ENCODE data around the gene LYPD6B.

LYPD6B gene

DNA sequence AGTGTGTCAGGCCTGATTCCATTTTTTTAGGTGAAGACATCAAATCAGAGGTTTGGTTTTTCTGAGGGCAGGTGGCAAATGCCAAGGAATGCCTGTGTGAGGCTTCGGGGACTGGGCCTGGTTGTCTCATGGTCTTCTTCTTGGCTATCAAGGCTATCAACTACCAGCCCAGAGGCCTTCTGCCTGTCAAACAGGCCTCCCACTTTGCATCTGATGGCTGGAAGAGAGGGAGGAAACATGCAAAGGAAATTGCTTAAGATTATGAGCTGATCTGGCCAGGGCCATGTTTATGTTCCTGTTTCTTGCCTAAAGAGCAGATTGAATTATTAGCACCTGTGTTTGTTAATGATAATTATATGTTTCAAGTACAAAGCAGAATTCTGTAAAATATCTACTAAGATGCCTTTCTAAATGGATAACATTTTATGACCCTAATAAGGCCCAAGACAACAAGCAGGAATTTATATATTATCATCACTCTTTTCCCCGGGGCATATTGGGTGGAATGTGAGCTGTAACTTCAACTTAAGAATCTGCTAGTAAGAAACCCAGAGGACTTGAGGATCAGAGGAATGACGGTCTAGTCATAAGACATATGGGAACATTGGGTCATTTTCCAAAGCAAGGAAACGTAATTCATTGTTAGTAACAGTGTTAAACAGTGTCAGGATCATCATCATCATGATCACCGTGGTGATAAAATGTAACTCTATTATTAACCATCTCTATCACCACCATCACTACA is 123.2 kb downstream of the LYPD6B start:
- H3K27ac ChIP-seq (ENCODE audit: insufficient read depth, low read length, poor library complexity, severe bottlenecking) = no peak overlapping the region
- H3K36me3 ChIP-seq (ENCODE audit: control insufficient read depth, insufficient read depth, low read length) = no peaks in the 10 kb centered on the region
- no peaks in the 10 kb centered on the region for H3K4me1 ChIP-seq (ENCODE audit: control insufficient read depth, insufficient read depth, low read length, poor library complexity, severe bottlenecking)
- H3K27me3 ChIP-seq (replicated peaks; ENCODE audit: control insufficient read depth, insufficient read depth, low read length, poor library complexity, severe bottlenecking) = no peaks in the 10 kb centered on the region
- no peaks in the 10 kb centered on the region for H3K9me3 ChIP-seq (ENCODE audit: control insufficient read depth, low read length)
- no peak for DNase-seq
- no peak overlapping the region for H3K4me3 ChIP-seq (ENCODE audit: insufficient read depth, low read depth, low read length, poor library complexity, severe bottlenecking)

- no peaks in the 10 kb centered on the region for H3K27me3 ChIP-seq (replicated peaks; ENCODE audit: control insufficient read depth, insufficient read depth, low read length, poor library complexity, severe bottlenecking)
- no peaks in the 10 kb centered on the region for H3K36me3 ChIP-seq (ENCODE audit: control insufficient read depth, insufficient read depth, low read length)
- H3K27ac ChIP-seq (ENCODE audit: insufficient read depth, low read length, poor library complexity, severe bottlenecking) = no peak overlapping the region
- H3K9me3 ChIP-seq (ENCODE audit: control insufficient read depth, low read length) = no peaks in the 10 kb centered on the region
- peaks cover 6% of the 10 kb centered on the region for H3K4me1 ChIP-seq (ENCODE audit: control insufficient read depth, insufficient read depth, low read length, poor library complexity, severe bottlenecking)
- no peak overlapping the region for H3K4me3 ChIP-seq (ENCODE audit: insufficient read depth, low read depth, low read length, poor library complexity, severe bottlenecking)
- DNase-seq = no peak
Measured at GRCh38 chr2:149164296-149164695, 125.8 kb downstream of the LYPD6B start.

DNA sequence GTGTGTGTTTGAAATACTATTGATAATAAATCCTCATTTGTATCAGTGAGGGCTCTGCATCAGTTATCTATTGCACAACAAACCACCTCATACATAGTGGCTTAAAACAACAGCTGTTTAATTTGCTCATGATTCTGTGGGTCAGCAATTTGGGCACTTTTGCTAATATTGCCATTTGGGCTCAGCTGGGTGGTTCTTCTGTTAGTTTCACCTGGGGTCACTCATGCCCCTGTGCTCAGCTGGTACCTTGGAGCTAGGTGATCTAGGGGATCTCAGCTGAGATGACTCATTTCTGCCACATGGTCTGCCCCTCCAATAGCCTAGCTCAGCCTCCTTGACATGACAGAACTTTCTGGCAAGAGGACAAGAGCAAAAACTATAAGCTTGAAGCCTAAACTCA is 126.3 kb downstream of the LYPD6B start:
- Histone ChIP-seq H3K27me3 (replicated peaks; ENCODE audit: control insufficient read depth, insufficient read depth, low read length, poor library complexity, severe bottlenecking) (no peaks in the 10 kb centered on the region), H3K36me3 (ENCODE audit: control insufficient read depth, insufficient read depth, low read length) (no peaks in the 10 kb centered on the region), H3K4me1 (ENCODE audit: control insufficient read depth, insufficient read depth, low read length, poor library complexity, severe bottlenecking) (peaks cover 6% of the 10 kb centered on the region), H3K9me3 (ENCODE audit: control insufficient read depth, low read length) (no peaks in the 10 kb centered on the region), H3K27ac (ENCODE audit: insufficient read depth, low read length, poor library complexity, severe bottlenecking) (no peak overlapping the region), H3K4me3 (ENCODE audit: insufficient read depth, low read depth, low read length, poor library complexity, severe bottlenecking) (no peak overlapping the region)
- DNase-seq = no peak

DNA sequence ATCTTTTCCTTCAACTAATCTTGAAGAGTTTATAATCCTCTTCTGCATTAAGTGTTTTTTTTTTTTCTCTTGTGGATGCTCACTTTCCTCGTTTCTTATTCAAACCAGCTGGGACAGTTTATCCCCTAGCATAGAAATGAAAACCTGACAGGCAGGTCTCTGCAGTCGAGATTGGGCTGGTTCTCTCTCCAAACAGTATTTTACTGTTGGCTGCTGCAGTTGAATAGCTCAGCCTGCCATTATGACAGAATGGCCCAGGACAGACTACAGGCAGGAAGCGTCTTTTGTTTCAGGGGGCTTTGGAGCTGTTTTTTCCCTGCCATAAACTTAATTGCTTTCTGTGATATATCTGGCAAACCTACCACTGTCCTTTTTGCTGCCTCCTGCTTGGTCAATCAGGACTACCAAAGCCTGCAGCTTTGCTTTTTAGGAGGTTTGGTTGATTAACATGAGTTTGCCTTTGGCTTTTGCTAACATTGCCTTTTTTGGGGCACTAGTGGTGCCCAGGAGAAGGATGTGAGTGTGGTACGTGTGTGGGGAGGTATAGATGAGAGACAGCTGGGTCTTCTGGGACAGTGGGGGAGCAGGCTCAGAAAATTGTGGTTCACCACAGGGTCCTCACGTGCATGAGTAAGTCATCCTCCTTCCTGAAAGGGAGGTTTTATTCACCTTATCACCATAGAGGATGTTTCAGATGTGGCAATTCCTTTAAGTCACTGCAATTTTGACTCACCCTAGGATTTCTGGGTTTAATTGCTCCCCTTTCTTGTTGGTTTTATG is 128.7 kb downstream of the LYPD6B start:
- Histone ChIP-seq H3K27ac (ENCODE audit: insufficient read depth, low read length, poor library complexity, severe bottlenecking) (no peak overlapping the region), H3K4me3 (ENCODE audit: insufficient read depth, low read depth, low read length, poor library complexity, severe bottlenecking) (no peak overlapping the region), H3K27me3 (replicated peaks; ENCODE audit: control insufficient read depth, insufficient read depth, low read length, poor library complexity, severe bottlenecking) (no peaks in the 10 kb centered on the region), H3K9me3 (ENCODE audit: control insufficient read depth, low read length) (no peaks in the 10 kb centered on the region), H3K36me3 (ENCODE audit: control insufficient read depth, insufficient read depth, low read length) (no peaks in the 10 kb centered on the region), H3K4me1 (ENCODE audit: control insufficient read depth, insufficient read depth, low read length, poor library complexity, severe bottlenecking) (peaks cover 6% of the 10 kb centered on the region)
- DNase-seq = peak in 1 of 3 donors; percentile 5

DNA sequence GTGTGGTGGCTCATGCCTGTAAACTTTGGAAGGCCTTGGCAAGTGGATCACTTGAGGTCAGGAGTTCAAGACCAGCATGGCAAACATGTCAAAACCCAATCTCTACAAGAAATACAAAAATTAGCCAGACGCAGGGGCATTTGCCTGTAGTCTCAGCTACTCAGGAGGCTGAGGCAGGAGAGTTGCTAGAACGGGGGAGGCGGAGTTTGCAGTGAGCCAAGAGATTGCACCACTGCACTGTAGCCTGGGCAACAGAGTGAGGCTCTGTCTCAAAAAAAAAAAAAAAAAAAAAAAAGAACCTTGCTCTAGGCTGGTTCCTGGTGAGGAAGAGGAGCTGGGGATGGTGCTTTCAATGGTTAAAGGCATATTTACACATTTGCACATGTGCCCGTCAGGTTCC is 129.4 kb downstream of the LYPD6B start:
- no peak for DNase-seq
- H3K27me3 ChIP-seq (replicated peaks; ENCODE audit: control insufficient read depth, insufficient read depth, low read length, poor library complexity, severe bottlenecking) = no peaks in the 10 kb centered on the region
- no peaks in the 10 kb centered on the region for H3K9me3 ChIP-seq (ENCODE audit: control insufficient read depth, low read length)

GRCh38 chr2:149169656-149170055 is 131.2 kb downstream of the LYPD6B start:
- no peak for DNase-seq
- H3K9me3 ChIP-seq (ENCODE audit: control insufficient read depth, low read length) = no peaks in the 10 kb centered on the region
- no peak overlapping the region for H3K4me3 ChIP-seq (ENCODE audit: insufficient read depth, low read depth, low read length, poor library complexity, severe bottlenecking)
- H3K27me3 ChIP-seq (replicated peaks; ENCODE audit: control insufficient read depth, insufficient read depth, low read length, poor library complexity, severe bottlenecking) = no peaks in the 10 kb centered on the region
- peaks cover 6% of the 10 kb centered on the region for H3K4me1 ChIP-seq (ENCODE audit: control insufficient read depth, insufficient read depth, low read length, poor library complexity, severe bottlenecking)
- no peaks in the 10 kb centered on the region for H3K36me3 ChIP-seq (ENCODE audit: control insufficient read depth, insufficient read depth, low read length)
- no peak overlapping the region for H3K27ac ChIP-seq (ENCODE audit: insufficient read depth, low read length, poor library complexity, severe bottlenecking)

More for the DNA sequence above, 129.4 kb downstream of the LYPD6B start:
- Histone ChIP-seq H3K36me3 (ENCODE audit: control insufficient read depth, insufficient read depth, low read length) (no peaks in the 10 kb centered on the region), H3K4me1 (ENCODE audit: control insufficient read depth, insufficient read depth, low read length, poor library complexity, severe bottlenecking) (peaks cover 6% of the 10 kb centered on the region), H3K4me3 (ENCODE audit: insufficient read depth, low read depth, low read length, poor library complexity, severe bottlenecking) (no peak overlapping the region), H3K27ac (ENCODE audit: insufficient read depth, low read length, poor library complexity, severe bottlenecking) (no peak overlapping the region)

- H3K9me3 ChIP-seq (ENCODE audit: control insufficient read depth, low read length) = no peaks in the 10 kb centered on the region
- no peak overlapping the region for H3K4me3 ChIP-seq (ENCODE audit: insufficient read depth, low read depth, low read length, poor library complexity, severe bottlenecking)
- no peaks in the 10 kb centered on the region for H3K36me3 ChIP-seq (ENCODE audit: control insufficient read depth, insufficient read depth, low read length)
- no peak overlapping the region for H3K27ac ChIP-seq (ENCODE audit: insufficient read depth, low read length, poor library complexity, severe bottlenecking)
- no peak for DNase-seq
- H3K4me1 ChIP-seq (ENCODE audit: control insufficient read depth, insufficient read depth, low read length, poor library complexity, severe bottlenecking) = peaks cover 6% of the 10 kb centered on the region
- H3K27me3 ChIP-seq (replicated peaks; ENCODE audit: control insufficient read depth, insufficient read depth, low read length, poor library complexity, severe bottlenecking) = no peaks in the 10 kb centered on the region
Measured at GRCh38 chr2:149170156-149170555, 131.7 kb downstream of the LYPD6B start.

GRCh38 chr2:149170911-149171310 is 132.4 kb downstream of the LYPD6B start:
- Histone ChIP-seq H3K36me3 (ENCODE audit: control insufficient read depth, insufficient read depth, low read length) (no peaks in the 10 kb centered on the region), H3K9me3 (ENCODE audit: control insufficient read depth, low read length) (no peaks in the 10 kb centered on the region), H3K4me1 (ENCODE audit: control insufficient read depth, insufficient read depth, low read length, poor library complexity, severe bottlenecking) (peaks cover 6% of the 10 kb centered on the region), H3K27me3 (replicated peaks; ENCODE audit: control insufficient read depth, insufficient read depth, low read length, poor library complexity, severe bottlenecking) (no peaks in the 10 kb centered on the region), H3K4me3 (ENCODE audit: insufficient read depth, low read depth, low read length, poor library complexity, severe bottlenecking) (no peak overlapping the region), H3K27ac (ENCODE audit: insufficient read depth, low read length, poor library complexity, severe bottlenecking) (no peak overlapping the region)
- no peak for DNase-seq

DNA sequence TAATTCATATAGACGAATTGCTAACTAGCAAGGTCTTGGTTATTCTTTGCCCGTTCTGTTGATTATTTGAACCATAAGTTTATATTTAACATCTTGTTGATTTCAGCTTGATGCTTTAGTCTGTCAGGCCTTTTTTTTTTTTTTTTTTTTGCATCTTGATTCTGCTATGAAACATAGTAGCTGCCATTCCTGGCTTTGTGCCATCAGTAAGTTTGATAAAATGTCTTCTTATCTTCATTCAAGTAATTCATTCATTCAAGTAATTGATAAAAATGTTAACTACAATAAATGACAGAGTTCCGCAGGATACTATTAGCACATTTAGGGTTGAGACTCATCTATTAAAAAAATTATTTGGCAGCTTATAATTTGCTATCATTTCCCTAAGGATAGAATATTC is 134.7 kb downstream of the LYPD6B start:
- Histone ChIP-seq H3K4me3 (ENCODE audit: insufficient read depth, low read depth, low read length, poor library complexity, severe bottlenecking) (no peak overlapping the region), H3K27ac (ENCODE audit: insufficient read depth, low read length, poor library complexity, severe bottlenecking) (no peak overlapping the region), H3K27me3 (replicated peaks; ENCODE audit: control insufficient read depth, insufficient read depth, low read length, poor library complexity, severe bottlenecking) (no peaks in the 10 kb centered on the region), H3K9me3 (ENCODE audit: control insufficient read depth, low read length) (no peaks in the 10 kb centered on the region), H3K4me1 (ENCODE audit: control insufficient read depth, insufficient read depth, low read length, poor library complexity, severe bottlenecking) (no peaks in the 10 kb centered on the region), H3K36me3 (ENCODE audit: control insufficient read depth, insufficient read depth, low read length) (no peaks in the 10 kb centered on the region)
- no peak for DNase-seq

DNA sequence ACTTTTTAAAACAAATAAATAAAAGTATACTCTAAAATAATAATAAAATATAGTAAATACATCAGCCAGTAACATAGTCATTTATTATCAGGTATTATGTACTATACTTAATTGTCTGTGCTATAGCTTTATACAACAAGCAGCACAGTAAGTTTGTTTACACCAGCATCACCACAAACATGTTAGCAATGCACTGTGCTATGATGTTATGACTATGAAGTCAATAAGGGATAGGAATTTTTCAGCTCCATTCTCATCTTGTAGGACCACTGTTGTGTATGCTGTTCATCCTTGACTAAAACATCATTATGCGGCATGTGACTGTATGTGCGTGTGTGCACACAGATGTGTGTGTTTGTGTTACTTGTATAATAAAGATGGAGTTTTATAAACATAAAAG is 137.5 kb downstream of the LYPD6B start:
- no peaks in the 10 kb centered on the region for H3K9me3 ChIP-seq (ENCODE audit: control insufficient read depth, low read length)
- H3K4me3 ChIP-seq (ENCODE audit: insufficient read depth, low read depth, low read length, poor library complexity, severe bottlenecking) = no peak overlapping the region
- no peaks in the 10 kb centered on the region for H3K36me3 ChIP-seq (ENCODE audit: control insufficient read depth, insufficient read depth, low read length)
- no peak for DNase-seq
- H3K4me1 ChIP-seq (ENCODE audit: control insufficient read depth, insufficient read depth, low read length, poor library complexity, severe bottlenecking) = no peaks in the 10 kb centered on the region
- H3K27me3 ChIP-seq (replicated peaks; ENCODE audit: control insufficient read depth, insufficient read depth, low read length, poor library complexity, severe bottlenecking) = peaks cover 4% of the 10 kb centered on the region
- no peak overlapping the region for H3K27ac ChIP-seq (ENCODE audit: insufficient read depth, low read length, poor library complexity, severe bottlenecking)
